ENCODE results near the gene IL18R1. TPM values are rescaled to one million over a fixed set of nuclear protein-coding genes. Genes with fewer than 3 reads are reported as not detected.
A peak's percentile ranks its signal among the peaks of the same experiment; 100 is the strongest.

Gene IL18R1
- total and polyA plus RNA-seq, 9 of the 15 experiments (the other 6 are each of a cell fraction or from before 2014, with no cell fraction given): 0.55 to 10.0 (median 2.5) TPM

- peak; percentile 65; the same call in 1 of the 2 replicates for TF ChIP-seq MYNN (IDR thresholded peaks at IDR 0.05)
- no peak for TF ChIP-seq MYNN (CRISPR knock-in tag; IDR thresholded peaks at IDR 0.05)
- TF ChIP-seq ATF7 (IDR thresholded peaks at IDR 0.05): peak; percentile 78
- no peak for TF ChIP-seq FOXO4 (CRISPR knock-in tag; IDR thresholded peaks at IDR 0.05)
- TF ChIP-seq TEAD1 (CRISPR knock-in tag; IDR thresholded peaks at IDR 0.05): peak in 1 of 2 experiments; percentile 79; a peak in 1 of 4 replicates
- TF ChIP-seq RBM15 (IDR thresholded peaks at IDR 0.05; ENCODE audit: insufficient read depth, low read length): no peak
- no peak for TF ChIP-seq HMGXB4 (CRISPR knock-in tag; IDR thresholded peaks at IDR 0.05)
- no peak for TF ChIP-seq MCM5 (IDR thresholded peaks at IDR 0.05; ENCODE audit: low read depth)
- no peak for TF ChIP-seq NR1H2 (CRISPR knock-in tag; IDR thresholded peaks at IDR 0.05)
- no peak for TF ChIP-seq HMG20B (CRISPR knock-in tag; IDR thresholded peaks at IDR 0.05)
- TF ChIP-seq NCOA4 (IDR thresholded peaks at IDR 0.05; ENCODE audit: partially characterized antibody): no peak
- TF ChIP-seq SMARCA4 (IDR thresholded peaks at IDR 0.05): peak; percentile 99
- TF ChIP-seq MIER1 (IDR thresholded peaks at IDR 0.05; ENCODE audit: low read depth): no peak
- TF ChIP-seq ZNF584 (CRISPR knock-in tag; IDR thresholded peaks at IDR 0.05; ENCODE audit: low read depth): 0 out of 2 replicates have a peak, but pooled peaks have one; percentile 51
- peak; percentile 45 for TF ChIP-seq REST (IDR thresholded peaks at IDR 0.05; ENCODE audit: borderline replicate concordance)
- TF ChIP-seq REST (CRISPR knock-in tag; IDR thresholded peaks at IDR 0.05; ENCODE audit: low read depth): no peak
- peak; percentile 29; the same call in 1 of the 2 replicates for TF ChIP-seq RAD51 (IDR thresholded peaks at IDR 0.05; ENCODE audit: borderline replicate concordance, low read depth)
- 0 out of 2 replicates have a peak, but pooled peaks have one; percentile 48 for TF ChIP-seq ELF4 (CRISPR knock-in tag; IDR thresholded peaks at IDR 0.05)
- TF ChIP-seq MCM7 (IDR thresholded peaks at IDR 0.05): no peak
- no peak for TF ChIP-seq ZNF347 (CRISPR knock-in tag; IDR thresholded peaks at IDR 0.05; ENCODE audit: low read depth)
Observed at GRCh38 chr2:102335871-102336366, 19.7 kb upstream of the IL18R1 start (continued).

All from K562 (cell line).